Epidermal melanocyte (primary cell): ENCODE data around the gene CACNA1C.

Experiments used
- DNase-seq: peaks from one replicate; pipeline ENCODE4 v3.0.0; 2011; ENCODE audit warnings: low spot score; ENCODE audit not compliant: insufficient read length

Gene CACNA1C

DNA sequence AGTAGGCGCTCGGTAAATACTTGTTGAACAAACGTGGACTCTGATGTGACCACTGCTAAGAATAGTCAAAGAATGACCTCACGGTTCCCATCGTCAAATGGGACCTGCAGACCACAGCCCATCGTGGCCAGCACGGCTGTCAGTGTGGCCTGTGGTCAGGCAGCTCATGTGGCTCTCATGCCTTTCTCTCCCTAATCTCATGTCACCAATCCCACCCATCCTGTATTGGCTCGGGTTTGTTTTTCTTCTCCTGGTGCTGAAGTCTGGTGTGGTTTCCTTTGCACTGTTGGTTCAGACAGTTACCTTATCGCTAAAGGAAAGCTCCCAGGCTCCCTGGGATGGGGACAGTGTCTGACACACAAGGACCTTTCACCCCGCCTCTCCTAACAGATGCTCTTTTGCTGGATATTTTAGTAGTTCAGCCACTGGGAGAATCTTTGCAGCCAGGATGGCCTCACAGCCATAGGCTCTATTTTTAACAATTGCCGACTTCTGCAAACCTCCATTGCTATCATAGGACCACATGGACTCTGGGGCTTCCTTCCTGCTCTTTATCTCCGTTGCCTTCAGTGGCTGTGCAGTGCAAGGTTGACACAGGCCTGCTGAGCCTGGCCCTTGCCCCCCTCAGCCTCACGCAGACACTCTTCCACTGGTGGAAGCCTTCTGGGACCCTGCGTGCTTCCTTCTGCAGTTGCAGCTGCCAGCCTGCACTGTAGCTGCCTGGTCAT lies 448.8 kb downstream of the CACNA1C start:
- DNase-seq, result no peak

DNA sequence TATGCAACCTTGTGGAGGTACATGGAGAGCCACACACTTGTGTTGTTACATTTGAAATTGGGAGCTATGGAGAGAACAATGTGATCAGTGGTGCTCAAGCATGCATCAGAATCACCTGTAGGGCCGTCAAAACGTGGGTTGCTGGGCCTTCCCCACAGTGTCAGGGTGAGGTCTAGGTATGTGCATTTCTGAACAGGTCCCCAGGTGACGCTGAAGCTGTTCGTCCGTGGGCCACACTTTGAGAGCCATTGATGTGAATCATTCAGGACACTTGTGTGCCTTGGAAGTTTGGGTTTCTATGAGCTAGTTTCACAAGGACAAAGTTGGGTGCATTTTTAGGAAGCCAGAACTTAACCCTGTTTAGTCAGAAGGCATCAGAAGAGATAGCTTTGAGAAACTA lies 450.2 kb downstream of the CACNA1C start:
- no peak for DNase-seq

DNA sequence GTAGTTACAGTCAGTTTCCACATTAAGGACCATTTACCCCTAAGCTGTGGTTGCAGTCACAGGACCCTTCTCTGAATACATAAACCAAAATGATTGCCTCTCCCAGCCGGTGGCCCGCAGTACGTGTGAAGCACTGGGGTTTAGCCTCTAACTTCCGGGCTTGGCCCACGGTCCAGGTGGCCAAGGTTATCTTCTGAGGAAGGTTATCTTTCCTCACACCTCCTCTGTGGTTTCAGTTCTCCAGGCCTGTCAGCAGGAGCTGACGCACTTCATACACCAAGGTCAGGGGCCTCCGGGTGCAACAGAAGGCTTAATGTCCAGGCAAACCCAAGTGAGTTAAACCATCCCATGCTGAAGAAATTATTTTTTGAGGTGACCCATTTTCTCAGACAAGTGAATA lies 451.0 kb downstream of the CACNA1C start:
- no peak for DNase-seq

DNA sequence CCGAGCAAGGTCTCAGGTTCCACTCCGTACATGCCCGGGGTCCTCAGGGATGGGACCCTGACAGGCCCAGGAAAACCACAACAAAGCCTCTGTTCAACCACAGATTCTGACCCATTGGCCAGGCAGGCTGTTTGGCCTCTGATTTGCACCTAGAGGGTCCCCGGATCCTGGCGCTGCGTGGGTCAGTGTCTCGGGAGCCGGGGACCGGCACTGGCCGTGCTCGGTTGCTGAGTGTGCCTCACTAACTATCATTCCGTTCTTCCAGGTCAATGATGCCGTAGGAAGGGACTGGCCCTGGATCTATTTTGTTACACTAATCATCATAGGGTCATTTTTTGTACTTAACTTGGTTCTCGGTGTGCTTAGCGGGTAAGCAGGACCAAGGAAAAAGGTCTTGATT lies 451.8 kb downstream of the CACNA1C start:
- no peak for DNase-seq

DNA sequence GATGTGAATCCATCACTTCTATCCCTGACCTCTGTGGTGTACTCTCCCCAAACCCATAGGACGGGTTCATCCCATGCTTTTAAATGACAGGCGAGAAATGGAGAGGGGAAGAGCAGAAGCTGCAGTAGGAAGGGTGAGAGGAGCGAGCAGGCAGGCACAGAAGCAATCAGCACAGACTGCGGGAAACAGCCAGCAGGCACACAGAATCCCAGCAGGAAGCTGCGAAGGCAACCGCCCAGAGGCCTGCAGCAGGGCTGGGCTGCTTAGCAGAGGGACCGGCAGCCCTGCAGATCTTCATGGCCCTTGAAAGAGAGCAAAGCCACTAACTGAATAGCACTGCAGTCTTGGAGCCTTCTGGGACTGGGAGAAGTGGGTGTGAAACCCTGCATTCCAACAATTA lies 455.0 kb downstream of the CACNA1C start:
- no peak for DNase-seq

DNA sequence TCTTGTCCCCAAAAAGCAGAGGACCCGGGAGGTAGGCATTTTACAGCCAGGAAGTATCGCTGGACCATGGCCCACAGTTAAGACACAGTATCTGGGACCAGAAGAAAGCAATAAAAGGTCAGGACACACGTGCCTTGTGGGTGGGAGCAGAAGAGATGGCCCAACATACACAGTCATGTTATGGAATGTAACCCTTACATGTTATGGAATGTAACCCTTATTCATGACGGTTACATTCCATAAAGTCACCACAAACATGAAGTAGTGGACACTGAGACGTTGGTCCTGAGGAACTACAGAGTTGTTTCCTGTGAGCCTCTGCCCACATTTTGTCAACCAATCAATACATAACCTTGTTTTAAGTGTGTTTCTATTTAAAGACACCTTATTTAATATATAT lies 456.4 kb downstream of the CACNA1C start:
- no peak for DNase-seq

DNA sequence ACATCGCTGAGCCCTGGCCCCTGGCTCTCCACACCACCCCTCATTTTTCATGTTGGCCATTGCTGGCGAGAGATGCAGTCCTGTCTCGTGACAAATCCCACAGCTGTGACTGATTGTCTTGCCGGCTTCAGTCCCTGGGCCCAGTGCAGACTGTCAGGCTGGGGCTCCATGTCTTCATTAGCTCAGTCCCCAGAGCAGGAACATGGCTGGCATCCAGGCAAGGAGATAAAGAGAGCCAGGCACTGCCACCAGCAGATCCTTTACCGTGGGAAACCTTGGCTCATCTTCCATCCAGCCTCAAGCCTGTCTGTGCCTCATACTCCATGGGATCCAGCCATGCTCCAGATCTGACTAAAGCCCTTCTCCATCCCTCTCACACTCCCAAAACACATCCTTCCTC lies 457.3 kb downstream of the CACNA1C start:
- no peak for DNase-seq

DNA sequence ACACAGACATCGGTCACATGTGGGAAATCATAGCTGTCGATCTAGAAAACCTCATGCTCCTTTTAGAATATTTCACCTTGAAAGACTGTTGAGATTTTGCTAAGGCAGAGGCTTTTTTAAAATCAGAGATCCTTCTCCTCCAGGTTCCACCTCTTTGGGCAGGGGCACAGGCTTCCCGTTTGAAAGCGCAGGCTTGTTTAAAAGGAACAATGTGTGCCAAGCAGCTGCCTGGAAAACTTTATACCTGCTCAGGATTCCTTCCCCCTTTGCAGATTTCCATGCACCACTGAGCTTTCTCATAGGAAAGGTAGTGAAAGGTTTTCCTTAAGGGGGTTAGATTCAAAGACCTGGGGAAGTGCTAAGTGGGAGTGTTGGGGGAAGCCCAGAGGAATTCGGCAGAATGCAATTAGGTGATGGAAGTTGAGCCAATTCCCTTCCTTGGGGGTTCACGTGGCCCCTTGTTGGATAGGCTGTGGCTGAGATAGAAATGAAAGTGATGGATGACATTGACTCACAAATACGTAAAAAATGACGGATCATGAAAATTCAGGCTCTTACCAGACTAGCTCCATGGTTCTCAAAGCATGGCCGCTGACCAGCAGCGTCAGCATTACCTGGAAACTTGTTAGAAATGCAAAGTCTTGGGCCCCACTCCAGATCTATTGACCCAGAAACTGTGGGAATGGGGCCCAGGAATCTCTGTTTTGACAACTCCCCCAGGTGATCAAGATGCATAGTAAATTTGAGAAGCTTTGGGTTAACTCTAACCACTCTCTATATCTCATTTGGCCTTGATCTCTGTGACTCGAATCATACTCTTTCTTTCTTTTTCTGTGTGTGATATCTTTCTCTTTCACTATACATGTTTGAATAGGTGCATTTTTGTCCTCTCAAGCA lies 460.6 kb downstream of the CACNA1C start:
- DNase-seq, result no peak

DNA sequence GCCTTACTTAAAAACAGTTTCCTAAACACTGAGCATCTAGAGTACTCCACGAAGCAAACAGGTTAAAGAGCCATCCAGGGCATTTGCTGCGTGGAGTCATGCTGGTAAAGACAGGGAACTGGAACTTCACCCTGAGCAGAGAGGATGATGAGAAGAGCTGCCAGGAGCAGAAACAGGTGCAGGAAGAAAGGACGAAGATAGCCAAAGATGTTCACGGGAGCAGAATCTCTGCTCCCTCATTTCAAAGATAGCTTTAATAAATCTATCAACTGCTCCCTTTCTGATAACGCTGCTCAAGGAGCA lies 461.2 kb downstream of the CACNA1C start:
- DNase-seq, result no peak

DNA sequence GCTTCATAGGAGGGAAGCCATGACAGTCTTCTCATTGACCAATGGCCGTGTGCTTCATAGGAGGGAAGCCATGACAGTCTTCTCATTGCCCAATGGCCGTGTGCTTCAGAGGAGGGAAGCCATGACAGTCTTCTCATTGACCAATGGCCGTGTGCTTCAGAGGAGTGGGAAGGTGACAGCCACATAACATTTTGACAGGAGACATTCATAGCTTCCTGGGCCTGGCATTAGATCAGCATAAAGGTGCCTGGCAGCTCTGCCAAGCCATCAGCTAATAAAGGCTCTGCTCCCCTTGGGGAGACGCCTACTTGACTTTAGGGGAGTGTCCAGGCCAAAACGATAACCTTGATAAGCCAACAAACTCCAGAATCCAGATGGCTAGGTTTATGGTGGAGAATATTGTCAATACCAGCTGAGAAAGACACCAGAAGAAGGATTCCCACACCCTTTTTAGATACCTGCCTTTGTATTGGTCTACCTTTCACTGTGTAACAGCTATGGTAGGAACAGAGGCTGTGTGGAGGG lies 468.0 kb downstream of the CACNA1C start:
- no peak for DNase-seq

DNA sequence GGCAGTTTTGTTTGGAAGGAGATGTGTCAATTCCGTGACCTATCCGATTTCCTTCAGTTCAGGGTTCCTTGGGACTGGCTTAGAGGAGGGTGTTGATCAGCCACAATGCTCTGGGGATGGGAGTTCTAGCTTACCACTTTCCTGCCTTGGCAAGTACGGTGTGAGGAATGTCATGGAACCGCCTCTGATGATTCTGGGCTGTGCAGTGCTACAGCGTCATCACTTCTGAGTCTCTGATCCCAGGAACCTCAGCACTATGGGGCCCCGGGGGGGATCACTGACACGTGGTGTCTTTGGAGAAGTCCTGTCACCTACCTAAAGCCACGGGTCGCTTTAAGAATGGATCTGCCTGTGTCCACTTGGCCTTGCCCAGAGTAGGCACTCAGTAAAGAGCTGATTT lies 470.5 kb downstream of the CACNA1C start:
- no peak for DNase-seq

DNA sequence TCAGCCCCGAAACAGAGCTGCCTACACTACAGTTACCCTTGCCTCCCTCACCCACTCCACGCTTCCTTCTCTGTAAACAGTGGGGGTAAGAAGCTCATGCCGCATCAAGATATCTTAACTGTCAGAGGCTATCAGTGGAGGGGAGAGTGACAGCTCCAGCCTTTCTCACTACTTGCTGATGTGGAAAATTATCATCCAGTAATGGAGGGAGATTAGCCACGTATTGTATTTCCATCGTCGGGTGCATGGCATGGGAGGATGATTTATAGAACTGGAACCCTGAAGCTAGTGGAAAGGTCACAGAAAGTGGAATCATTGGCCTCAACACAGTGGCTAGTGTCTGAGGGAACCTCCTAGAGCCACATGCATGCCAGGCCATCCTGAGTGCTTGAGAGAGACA lies 471.1 kb downstream of the CACNA1C start:
- DNase-seq, result no peak

DNA sequence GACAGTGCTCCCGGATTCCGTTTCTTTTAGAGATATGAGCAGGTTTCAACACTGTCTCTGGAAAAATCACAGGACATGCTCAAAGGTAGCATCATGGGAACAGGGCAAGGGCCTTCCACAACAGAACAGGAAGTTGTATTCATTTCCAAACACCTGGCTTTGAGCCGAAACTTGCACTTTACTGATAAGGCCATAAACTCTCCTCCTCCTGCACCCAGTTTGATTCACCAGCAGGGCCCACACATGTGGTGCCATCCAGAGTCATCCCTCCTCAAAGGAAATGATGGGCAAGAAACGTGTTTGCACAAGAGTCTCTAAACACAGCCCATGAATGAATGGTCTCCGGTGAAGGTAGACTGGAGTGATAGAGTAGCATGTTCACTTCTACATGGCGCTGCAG lies 473.6 kb downstream of the CACNA1C start:
- DNase-seq, result no peak

DNA sequence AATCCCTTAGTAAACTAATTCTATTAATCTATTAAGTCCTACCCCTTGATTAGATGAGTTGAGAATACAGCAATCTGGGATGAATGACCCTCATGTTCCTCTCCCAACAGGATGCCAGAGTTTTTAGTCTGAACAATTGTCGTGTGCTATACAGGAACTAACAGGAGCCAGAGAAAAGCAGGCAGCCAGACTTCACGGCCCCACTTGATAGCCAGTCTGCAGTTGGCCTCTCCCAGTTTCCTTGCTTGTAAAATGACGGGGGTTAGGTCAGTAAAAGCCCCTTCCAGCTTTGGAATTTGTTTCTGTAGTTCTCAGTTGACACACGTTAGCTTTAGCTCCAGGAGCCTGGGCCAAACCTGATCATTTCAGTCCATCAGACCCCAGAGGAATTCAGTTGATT lies 475.2 kb downstream of the CACNA1C start:
- DNase-seq, result no peak

DNA sequence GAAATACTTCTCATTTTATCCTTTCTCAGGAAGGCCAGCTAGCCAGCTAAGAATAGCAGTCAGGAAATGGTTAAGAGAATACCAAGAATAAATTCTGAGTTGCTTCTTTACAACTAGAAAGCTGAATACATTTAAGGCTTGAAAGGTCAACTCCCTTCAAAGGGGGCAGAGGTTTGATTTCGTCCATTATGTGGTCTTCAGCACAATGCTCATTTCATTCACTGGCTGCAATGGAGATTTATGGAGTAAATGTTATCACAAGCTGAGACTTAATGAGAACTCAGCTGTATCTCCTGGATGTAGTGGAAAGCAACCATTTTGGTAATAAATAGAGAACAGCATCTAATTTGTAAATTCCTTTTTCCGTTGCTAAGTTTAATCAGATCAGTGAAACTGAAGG lies 477.0 kb downstream of the CACNA1C start:
- DNase-seq, result no peak

DNA sequence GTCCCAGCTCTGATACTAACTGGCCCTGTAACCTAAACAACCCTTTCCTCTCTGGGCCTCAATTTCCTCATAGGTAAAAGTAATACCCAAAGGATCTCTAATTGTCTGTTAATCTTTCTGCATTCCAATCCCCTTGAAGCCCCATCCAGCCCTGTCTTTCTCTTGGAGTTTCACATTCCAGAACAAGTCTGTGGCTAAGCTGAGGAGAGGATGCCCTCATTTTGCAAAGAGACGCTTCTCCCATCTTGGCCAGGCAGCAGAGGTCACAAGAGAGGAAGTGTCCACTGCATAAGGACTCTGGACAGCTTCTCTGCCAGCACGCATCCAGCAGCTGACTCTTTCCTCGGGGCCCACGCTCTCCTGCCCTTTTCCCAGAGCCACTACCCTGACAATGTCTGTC lies 478.6 kb downstream of the CACNA1C start:
- DNase-seq, result no peak

DNA sequence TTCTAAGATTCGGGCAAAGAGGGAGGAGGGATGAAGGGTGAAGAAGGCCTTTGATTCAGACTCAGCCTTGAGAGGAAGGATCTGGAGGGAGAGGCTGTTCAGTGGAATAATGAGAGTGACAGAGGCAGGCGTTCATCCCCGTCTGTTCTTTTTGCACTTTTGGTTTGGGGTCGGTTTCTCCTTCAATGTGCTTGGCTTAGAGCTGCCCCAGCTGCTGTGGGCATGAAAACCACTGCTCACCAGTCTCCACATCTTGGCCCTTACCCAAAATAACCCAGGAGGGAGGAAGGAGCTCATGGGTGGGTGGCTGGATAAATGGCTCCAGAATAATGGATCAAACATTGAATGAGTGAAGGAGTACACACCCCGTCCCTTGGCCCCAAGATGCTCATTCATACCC lies 480.2 kb downstream of the CACNA1C start:
- no peak for DNase-seq

DNA sequence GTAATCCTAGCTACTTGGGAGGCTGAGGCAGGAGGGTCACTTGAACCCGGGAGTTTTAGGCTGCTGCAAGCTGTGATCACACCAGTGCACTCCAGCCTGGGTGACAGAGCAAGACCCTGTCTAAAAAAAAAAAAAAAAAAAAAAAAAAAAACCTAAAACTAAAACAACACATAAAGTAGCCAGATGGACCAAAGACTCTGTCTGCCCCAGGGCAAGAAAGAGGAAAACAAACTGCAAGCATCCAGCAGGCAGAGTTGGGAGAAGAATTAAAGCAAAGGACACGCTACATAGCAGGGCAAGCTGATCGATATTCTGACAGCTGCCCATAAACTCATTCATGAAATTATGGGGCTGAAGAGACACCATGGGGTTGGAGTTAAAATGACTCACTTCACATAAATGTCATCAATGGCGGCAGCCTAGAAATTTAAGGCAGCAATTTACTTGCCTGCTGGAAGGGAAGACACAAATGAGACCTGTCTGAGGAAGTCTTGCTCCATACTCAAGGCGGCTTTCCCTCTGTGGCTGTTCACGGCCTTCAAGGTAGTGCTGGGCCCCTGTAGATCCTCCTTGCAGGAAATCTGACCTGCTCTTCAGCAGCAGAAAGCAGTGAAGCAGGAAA lies 482.9 kb downstream of the CACNA1C start:
- DNase-seq, result no peak

DNA sequence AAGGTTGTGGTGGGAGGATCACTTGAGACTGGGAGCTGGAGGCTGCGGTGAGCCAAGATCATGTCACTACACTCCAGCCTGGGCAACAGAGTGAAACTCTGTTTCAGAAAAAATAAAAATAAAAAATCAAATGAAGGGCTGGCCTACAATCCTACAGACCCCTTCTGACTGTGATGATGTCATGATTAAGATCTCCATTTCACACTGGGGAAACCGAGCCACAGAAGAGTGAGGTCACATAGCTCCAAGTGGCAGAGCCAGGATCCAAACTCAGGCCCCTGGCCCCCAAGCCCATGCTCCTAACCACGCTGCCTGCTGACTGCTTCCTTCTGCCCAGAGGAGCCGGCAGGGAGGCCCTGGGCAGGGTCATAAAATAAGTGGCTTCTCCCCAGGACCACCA lies 483.9 kb downstream of the CACNA1C start:
- no peak for DNase-seq

DNA sequence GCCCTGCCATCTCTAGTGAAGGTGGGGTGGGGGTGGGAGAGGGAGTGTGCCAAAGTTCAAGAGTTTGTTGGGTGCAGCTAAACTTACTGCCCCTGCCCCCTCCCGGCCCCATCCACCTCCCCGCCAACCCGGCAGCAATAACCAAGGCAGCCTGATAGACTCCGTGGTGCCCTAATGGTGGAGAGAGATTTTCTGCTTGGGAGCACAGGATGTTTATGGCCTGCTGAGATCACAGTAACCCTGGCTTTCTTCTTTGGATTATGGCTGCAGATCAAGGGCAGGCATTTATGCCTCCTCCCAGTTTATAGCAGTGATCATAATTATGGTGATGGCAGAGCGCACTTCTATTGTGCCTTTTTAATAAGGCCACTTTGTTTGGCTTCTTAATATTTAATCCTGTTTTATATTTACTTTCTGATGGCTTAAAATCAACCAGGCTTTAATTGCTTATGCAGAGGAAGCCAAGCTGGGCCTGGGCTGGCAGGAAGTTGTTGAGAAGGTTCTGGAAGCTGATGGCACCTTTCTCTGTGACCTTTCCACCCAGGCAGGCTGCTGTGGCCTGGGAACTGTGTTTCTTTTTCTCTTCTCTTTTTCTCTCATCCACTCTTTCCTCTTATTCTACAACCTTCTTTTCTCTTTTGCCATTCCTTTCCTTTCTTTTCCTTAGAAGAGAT lies 485.2 kb downstream of the CACNA1C start:
- DNase-seq, result no peak

DNA sequence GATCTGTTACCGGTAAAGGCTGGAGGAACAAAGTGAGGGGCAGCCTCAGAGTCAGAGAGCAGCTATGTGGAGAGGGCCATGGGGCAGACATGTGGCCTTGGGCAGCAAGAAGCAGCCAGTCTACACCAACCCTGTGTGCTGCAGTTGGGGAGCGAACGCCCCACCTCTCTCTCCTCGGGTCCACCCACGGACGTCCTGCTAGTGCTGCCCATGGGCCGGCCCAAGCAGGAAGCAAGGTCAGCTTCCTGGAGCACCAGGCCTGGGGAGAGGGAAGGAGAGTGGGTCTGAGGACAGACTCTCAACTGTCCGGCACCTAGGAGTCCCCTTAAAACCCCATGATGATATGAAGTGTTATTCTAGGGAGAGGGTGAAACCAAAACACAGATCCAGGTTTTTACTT lies 487.2 kb downstream of the CACNA1C start:
- DNase-seq, result no peak

DNA sequence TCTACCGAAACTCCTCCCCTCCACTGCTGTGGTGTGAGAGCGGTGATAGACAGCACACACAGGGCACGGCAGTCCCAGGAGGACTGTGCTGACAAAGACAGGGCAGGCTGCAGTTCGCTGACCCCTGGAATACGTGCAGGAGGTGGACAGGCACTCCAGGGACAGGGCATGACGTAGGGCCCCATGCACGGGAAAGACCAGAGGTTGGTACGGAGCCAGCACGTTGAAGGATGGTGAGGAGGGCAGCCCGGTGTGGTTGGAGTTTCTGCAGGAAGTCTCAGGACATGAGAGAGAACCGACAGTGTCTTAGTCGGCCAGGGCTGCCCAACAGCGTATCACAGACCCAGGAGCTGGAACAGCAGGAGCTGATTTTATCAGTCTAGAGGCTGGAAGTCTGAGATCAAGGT lies 487.8 kb downstream of the CACNA1C start:
- no peak for DNase-seq
